NCI-H460 (cell line): ENCODE results near the gene APH1A. TPM values are rescaled to one million over a fixed set of nuclear protein-coding genes. Genes with fewer than 3 reads are reported as not detected.
"Not testable (repeated sequence)": the region's sequence is repeated elsewhere in the genome, so short reads cannot be mapped to it uniquely, and the experiment has no call there.

Experiments used
- DNase-seq: peaks from one replicate; pipeline ENCODE4 v3.0.0-alpha.2; 2016; ENCODE audit warnings: low read depth; ENCODE audit errors: extremely low read depth
- small RNA-seq, 2 experiments: library from RNA; depleted of rRNA; stranded (forward); fragments of <200 nt; gene quantifications; one replicate each; pipeline ENCODE3, GENCODE V24; 2014
- total RNA-seq: library from RNA; depleted of rRNA; stranded (reverse); fragments of >200 nt; shearing (Covaris generic); gene quantifications from 2 replicates; pipeline ENCODE4 v1.2.3, GENCODE V29; 2014; rRNA removed

The APH1A gene
- total RNA-seq, 1 experiment from 2014 or later, result 123 TPM

- peak; percentile 61 for DNase-seq
These were observed 34.1 kb downstream of the APH1A start for GRCh38 chr1:150234566-150235293.

DNA sequence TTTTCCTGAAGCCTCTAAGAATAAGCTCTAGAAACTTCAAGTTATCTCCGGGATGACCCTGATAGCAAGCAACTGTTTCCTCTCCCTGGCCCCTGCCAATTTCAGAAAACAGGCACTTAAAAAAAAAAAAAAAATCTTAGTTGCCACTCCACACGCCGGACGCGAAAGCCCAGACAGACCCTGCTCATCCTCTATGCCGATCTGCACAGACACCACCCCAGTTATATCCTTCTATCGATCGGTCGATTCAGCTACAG lies 34.6 kb downstream of the APH1A start:
- DNase-seq, result no peak

GRCh38 chr1:150233359-150234308 lies 35.2 kb downstream of the APH1A start:
- no peak for DNase-seq

DNA sequence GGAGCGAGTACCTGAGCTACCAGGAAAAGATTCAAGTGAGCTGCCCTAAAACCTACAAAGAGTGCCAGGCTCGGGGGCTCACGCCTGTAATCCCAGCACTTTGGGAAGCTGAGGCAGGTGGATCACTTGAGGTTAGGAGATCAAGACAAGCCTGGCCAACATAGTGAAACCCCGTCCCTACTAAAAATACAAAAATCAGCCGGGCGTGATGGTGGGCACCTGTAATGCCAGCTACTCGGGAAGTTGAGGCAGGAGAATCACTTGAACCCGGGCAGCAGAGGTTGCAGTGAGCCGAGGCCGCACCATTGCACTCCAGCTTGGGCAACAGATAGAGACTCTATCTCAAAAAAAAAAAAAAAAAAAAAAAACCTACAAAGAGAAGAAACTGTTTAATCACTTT lies 35.9 kb downstream of the APH1A start:
- DNase-seq, result not testable (repeated sequence)

DNA sequence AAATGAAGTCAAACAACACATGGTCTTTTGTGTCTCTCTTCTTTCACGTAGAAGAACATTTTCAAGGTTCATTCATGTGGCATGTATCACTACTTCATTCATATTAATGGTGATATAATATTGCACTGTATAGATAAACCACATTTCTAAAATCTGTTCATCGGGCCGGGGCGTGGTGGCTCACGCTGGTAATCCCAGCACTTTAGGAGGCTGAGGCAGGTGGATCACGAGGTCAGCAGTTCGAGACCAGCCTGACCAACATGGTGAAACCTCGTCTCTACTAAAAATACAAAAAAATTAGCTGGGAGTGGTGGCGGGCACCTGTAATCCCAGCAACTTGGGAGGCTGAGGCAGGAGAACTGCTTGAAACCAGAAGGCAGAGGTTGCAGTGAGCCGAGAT lies 40.6 kb downstream of the APH1A start:
- DNase-seq, result not testable (repeated sequence)

DNA sequence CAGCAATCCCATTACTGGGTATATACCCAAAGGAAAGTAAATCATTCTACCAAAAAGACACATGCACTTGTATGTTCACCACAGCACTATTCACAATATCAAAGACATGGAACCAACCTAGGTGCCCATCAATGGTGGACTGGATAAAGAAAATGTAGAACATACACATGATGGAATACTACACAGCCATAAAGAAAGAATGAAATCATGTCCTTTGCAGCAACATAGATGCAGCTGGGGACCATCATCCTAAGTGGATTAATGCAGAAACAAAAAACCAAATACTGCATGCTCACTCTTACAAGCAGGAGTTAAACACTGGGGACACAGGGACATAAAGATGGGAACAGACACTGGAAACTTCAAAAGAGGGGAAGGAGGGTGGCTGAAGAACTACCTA lies 41.6 kb downstream of the APH1A start:
- no peak for DNase-seq

DNA sequence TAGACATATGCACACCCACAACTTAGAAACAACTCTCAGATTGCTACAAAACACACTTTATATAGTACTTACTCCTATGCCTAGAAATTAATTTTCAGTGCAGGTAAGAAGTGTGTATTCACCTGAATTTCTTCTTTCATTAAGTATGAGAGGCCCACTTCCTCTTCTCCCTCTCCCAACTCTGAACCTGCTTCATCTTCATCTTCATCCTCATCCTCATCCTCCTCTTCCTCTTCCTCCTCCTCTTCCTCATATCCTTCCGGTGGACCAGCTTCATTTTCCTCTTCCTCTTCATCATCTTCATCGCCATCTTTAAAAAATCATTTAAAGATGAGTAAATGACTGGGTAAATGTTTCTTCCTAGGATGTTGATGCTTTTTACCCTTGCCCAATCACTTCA lies 42.3 kb downstream of the APH1A start:
- DNase-seq, result no peak

GRCh38 chr1:150225546-150225945 lies 43.3 kb downstream of the APH1A start:
- DNase-seq, result no peak

GRCh38 chr1:150224983-150225382 lies 43.8 kb downstream of the APH1A start:
- DNase-seq, result no peak

GRCh38 chr1:150221552-150221951 lies 47.3 kb downstream of the APH1A start:
- DNase-seq, result no peak

GRCh38 chr1:150215855-150216254 lies 53.0 kb downstream of the APH1A start:
- DNase-seq, result not testable (repeated sequence)

Small RNA genes lying within 50 kb of the gene (small RNA-seq; reads per million reads assigned to genes)
- 0.70 to 5.8 reads per million in 2 experiments for gene RNU2-17P

Other genes starting within 250 kb of the APH1A start
- gene VPS45, start 201.2 kb downstream of the APH1A start, total RNA-seq, result 43.4 and 46.9 TPM in 2 replicates
- gene PLEKHO1, start 119.1 kb downstream of the APH1A start, total RNA-seq, result 6.7 and 10.1 TPM in 2 replicates
- 69.0 and 73.9 TPM in 2 replicates for gene ANP32E, start 32.9 kb downstream of the APH1A start, total RNA-seq
- not detected in 2 replicates for gene CA14, start 11.2 kb downstream of the APH1A start, total RNA-seq
- 3.6 TPM in 1 of 2 replicates, not detected in the other for gene C1orf54, start 3.8 kb upstream of the APH1A start, total RNA-seq
- gene CIART, start 13.5 kb upstream of the APH1A start, total RNA-seq, result 1.1 and 1.4 TPM in 2 replicates
- gene MRPS21, start 24.8 kb upstream of the APH1A start, total RNA-seq, result 102 and 112 TPM in 2 replicates
- 76.5 and 89.8 TPM in 2 replicates for gene PRPF3, start 52.5 kb upstream of the APH1A start, total RNA-seq
- gene RPRD2, start 95.1 kb upstream of the APH1A start, total RNA-seq, result 21.8 and 23.0 TPM in 2 replicates
- gene TARS2, start 218.4 kb upstream of the APH1A start, total RNA-seq, result 40.4 and 42.1 TPM in 2 replicates
- gene ECM1, start 239.1 kb upstream of the APH1A start, total RNA-seq, result 11.7 and 12.0 TPM in 2 replicates
- gene FALEC, start 246.7 kb upstream of the APH1A start, total RNA-seq, result not detected in 2 replicates